Activated naive CD4-positive, alpha-beta T cell treated with anti-CD3 and anti-CD28 coated beads, Interleukin-2, amount 50 U/mL, for 24 hours (primary cell): ENCODE measurements around the gene INSYN1.
"Not testable (repeated sequence)": the region's sequence is repeated elsewhere in the genome, so short reads cannot be mapped to it uniquely, and the experiment has no call there.

Experiments used
- H3K27ac Mint-ChIP-seq: one replicate; pipeline ENCODE4 v1.8.0; 2021; ENCODE audit warnings: mild to moderate bottlenecking, mixed read lengths
- H3K27me3 Mint-ChIP-seq: one replicate; pipeline ENCODE4 v1.8.0; 2021; ENCODE audit warnings: mixed read lengths
- H3K36me3 Mint-ChIP-seq: one replicate; pipeline ENCODE4 v1.8.0; 2021; ENCODE audit warnings: mixed read lengths
- H3K4me1 Mint-ChIP-seq: one replicate; pipeline ENCODE4 v1.8.0; 2021; ENCODE audit warnings: mixed read lengths
- H3K4me3 Mint-ChIP-seq: one replicate; pipeline ENCODE4 v1.8.0; 2021; ENCODE audit warnings: mild to moderate bottlenecking, mixed read lengths
- H3K9me3 Mint-ChIP-seq: one replicate; pipeline ENCODE4 v1.8.0; 2021; ENCODE audit warnings: mixed read lengths

INSYN1 gene

DNA sequence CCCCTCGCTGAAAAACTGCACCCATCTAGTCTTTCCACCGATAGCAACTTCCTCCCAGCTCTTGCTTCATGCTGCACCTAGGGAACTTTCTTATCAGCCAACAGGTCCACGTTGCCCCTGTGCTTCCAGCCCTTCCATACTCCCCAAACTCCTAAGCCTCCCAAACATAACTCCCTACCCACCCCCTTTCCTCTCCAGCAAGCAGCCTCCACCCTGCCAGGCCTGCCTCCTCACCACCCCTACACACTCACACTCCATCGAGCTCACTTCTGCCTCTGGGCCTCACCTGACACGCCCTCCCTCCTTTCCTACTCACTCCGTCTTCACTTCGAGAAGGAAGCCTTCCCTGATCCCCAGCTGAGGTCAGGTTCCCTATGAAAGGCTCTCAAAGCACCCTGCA lies 8.1 kb downstream of the INSYN1 start:
- H3K27me3 Mint-ChIP-seq = peaks cover 7% of the 10 kb centered on the region
- no peak overlapping the region for H3K27ac Mint-ChIP-seq
- H3K4me3 Mint-ChIP-seq = no peak overlapping the region
- no peaks in the 10 kb centered on the region for H3K4me1 Mint-ChIP-seq
- H3K36me3 Mint-ChIP-seq = no peaks in the 10 kb centered on the region
- H3K9me3 Mint-ChIP-seq = no peaks in the 10 kb centered on the region

- Mint-ChIP-seq H3K27me3 (peaks cover 5% of the 10 kb centered on the region), H3K36me3 (no peaks in the 10 kb centered on the region)
Measured at GRCh38 chr15:73744293-73744692, 8.9 kb downstream of the INSYN1 start.

GRCh38 chr15:73741321-73741836 lies 11.8 kb downstream of the INSYN1 start:
- Mint-ChIP-seq H3K9me3 (no peaks in the 10 kb centered on the region), H3K4me3 (no peak overlapping the region), H3K27me3 (peaks cover 5% of the 10 kb centered on the region), H3K27ac (no peak overlapping the region), H3K36me3 (no peaks in the 10 kb centered on the region), H3K4me1 (no peaks in the 10 kb centered on the region)

More at GRCh38 chr15:73744293-73744692, 8.9 kb downstream of the INSYN1 start:
- Mint-ChIP-seq H3K4me3 (no peak overlapping the region), H3K4me1 (no peaks in the 10 kb centered on the region), H3K9me3 (no peaks in the 10 kb centered on the region), H3K27ac (no peak overlapping the region)

DNA sequence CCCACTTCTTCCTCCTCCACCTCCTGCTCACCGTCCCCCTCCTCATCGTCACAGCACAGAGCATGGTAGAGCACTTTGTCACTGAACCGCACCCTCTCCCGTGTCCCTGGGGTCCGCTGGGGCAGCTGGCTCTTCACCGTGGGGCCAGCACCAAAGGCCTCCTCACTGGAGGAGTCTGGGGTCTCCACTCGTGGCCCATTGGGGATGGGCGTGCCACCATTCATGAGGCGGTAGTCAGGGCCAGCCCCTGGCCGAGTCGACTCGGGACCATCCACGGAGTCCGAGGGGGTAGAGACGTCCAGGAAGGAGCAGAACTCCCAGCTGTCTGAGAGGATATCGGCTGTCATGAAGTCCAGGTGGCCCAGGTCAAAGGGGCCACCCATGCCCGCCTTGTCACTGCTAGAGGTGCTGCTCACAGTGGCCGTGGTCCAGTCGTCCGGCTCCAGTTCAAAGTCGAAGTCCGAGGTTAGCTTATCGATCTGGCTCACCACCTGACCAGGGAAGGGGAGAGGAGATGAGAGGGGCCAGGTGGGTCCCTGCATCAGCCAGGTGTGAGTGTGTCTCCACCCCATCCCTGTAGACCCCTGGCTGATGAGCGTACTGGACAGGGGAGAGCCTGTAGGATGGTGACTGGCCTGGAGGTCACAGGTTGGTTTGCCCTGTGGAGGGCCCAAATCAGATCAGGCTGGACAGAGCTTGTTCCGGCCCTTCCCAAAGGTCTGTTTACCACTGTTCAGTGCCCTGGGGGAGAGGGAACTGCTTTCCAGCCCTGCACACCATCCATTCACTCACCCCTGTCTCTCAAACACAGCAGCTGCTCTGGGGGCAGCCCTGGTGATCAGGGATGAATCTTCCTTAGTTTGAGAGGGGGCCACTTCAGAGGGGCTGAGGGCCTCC lies 12.8 kb downstream of the INSYN1 start:
- H3K27me3 Mint-ChIP-seq = peaks cover 3% of the 10 kb centered on the region
- H3K4me3 Mint-ChIP-seq = no peak overlapping the region
- no peak overlapping the region for H3K27ac Mint-ChIP-seq
- H3K9me3 Mint-ChIP-seq = no peaks in the 10 kb centered on the region
- no peaks in the 10 kb centered on the region for H3K36me3 Mint-ChIP-seq
- no peaks in the 10 kb centered on the region for H3K4me1 Mint-ChIP-seq

DNA sequence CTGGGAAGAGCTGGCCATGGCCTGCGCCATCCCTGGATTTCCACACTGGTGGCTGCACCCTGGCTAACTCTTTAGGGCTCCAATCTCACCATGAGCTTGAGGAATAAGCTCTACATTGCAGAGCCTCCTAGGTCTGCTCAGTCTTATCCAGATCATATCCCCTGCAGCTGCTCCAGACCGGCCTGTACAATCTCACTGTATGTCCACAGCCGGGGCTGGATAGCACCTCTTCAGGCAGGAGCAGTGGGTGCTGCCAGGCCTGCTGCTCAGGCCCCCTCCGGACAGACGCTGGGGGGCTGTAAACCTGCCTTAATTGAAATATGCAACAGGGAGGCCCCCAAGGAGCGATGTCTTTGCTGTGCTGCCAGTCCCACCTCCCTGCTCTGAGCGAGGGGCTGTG lies 15.6 kb downstream of the INSYN1 start:
- peaks cover 5% of the 10 kb centered on the region for H3K27me3 Mint-ChIP-seq
- H3K27ac Mint-ChIP-seq = no peak overlapping the region
- no peaks in the 10 kb centered on the region for H3K9me3 Mint-ChIP-seq
- no peaks in the 10 kb centered on the region for H3K36me3 Mint-ChIP-seq
- no peak overlapping the region for H3K4me3 Mint-ChIP-seq
- no peaks in the 10 kb centered on the region for H3K4me1 Mint-ChIP-seq

- Mint-ChIP-seq H3K27me3 (peaks cover 5% of the 10 kb centered on the region), H3K36me3 (no peaks in the 10 kb centered on the region), H3K4me3 (no peak overlapping the region), H3K4me1 (no peaks in the 10 kb centered on the region), H3K27ac (no peak overlapping the region), H3K9me3 (no peaks in the 10 kb centered on the region)
Measured at GRCh38 chr15:73732930-73733329, 20.2 kb downstream of the INSYN1 start.

DNA sequence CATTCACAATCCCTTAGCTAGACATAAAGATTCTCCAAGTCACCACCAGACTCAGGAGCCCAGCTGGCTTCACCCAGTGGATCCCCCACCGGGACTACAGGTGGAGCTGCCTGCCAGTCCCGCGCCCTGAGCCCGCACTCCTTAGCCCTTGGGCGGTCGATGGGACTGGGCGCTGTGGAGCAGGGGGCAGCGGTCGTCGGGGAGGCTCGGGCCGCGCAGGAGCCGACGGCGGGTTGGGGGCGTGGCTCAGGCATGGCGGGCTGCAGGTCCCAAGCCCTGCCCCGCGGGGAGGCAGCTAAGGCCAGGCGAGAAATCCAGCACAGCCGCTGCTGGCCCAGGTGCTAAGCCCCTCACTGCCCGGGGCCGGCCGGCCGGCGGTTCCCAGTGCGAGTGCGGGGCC lies 21.1 kb downstream of the INSYN1 start:
- not testable (repeated sequence) for H3K4me3 Mint-ChIP-seq, H3K36me3 Mint-ChIP-seq, H3K4me1 Mint-ChIP-seq, H3K27me3 Mint-ChIP-seq, H3K9me3 Mint-ChIP-seq, H3K27ac Mint-ChIP-seq

DNA sequence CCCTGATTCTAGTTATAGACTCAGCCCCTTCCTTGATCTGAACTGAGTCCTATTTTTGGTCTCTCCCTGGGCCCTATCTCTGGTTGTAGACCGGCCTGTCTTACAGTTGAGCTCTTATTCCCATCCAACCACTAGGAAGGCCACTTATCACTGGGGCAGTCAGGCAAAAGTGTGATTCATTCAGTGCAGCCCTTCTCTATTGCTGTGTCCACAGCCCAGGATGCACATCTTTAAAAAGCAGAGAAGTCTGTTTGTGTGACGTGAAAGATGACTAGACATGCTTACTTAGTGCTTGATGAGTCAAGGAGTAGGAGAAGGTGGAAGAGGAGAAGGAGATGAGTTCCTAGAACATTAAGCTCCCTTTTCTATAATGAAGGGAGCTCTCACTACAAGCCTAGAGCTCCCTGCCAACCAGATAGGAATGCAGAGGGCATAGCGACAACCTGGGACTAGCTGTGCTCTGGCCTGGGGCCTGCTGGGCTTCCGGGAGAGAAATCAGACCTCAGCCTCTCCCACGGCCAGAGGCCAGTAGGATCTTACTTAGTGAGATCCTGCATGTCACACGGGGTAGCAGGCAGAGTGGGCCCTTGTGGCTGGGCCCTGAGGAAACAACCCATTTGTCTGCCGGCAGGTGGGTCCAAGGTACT lies 25.7 kb downstream of the INSYN1 start:
- H3K36me3 Mint-ChIP-seq = no peaks in the 10 kb centered on the region
- no peaks in the 10 kb centered on the region for H3K9me3 Mint-ChIP-seq
- no peaks in the 10 kb centered on the region for H3K4me1 Mint-ChIP-seq
- peaks cover 5% of the 10 kb centered on the region for H3K27me3 Mint-ChIP-seq
- no peak overlapping the region for H3K4me3 Mint-ChIP-seq
- H3K27ac Mint-ChIP-seq = no peak overlapping the region

- H3K27ac Mint-ChIP-seq = no peak overlapping the region
- H3K9me3 Mint-ChIP-seq = no peaks in the 10 kb centered on the region
- no peaks in the 10 kb centered on the region for H3K36me3 Mint-ChIP-seq
- H3K27me3 Mint-ChIP-seq = peaks cover 14% of the 10 kb centered on the region
- H3K4me1 Mint-ChIP-seq = no peaks in the 10 kb centered on the region
- H3K4me3 Mint-ChIP-seq = no peak overlapping the region
Measured at GRCh38 chr15:73724212-73724611, 28.9 kb downstream of the INSYN1 start.

DNA sequence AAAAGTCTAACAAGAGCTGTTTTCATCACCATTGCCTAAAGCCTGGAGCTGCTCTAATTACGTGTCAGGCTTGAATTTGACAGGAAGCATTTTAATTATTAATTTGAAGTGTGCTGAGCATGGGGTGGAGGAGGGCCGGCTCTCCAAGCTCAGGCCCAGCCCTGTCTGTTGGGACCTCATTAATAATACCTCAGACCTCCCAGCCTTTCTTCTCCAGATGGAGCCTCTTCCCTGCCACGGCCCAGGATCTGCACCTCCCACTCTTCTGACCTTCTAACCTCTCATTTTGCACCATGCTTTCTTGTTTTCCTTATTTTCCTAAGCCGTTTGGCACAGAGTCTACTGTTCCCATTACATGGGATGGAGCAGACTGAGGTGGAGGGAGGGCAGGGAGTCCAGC lies 30.0 kb downstream of the INSYN1 start:
- no peaks in the 10 kb centered on the region for H3K9me3 Mint-ChIP-seq
- no peak overlapping the region for H3K27ac Mint-ChIP-seq
- H3K36me3 Mint-ChIP-seq = no peaks in the 10 kb centered on the region
- no peak overlapping the region for H3K4me3 Mint-ChIP-seq
- no peaks in the 10 kb centered on the region for H3K4me1 Mint-ChIP-seq
- H3K27me3 Mint-ChIP-seq = peaks cover 14% of the 10 kb centered on the region

- no peaks in the 10 kb centered on the region for H3K36me3 Mint-ChIP-seq
- H3K27ac Mint-ChIP-seq = no peak overlapping the region
- H3K4me3 Mint-ChIP-seq = no peak overlapping the region
- no peaks in the 10 kb centered on the region for H3K4me1 Mint-ChIP-seq
- no peaks in the 10 kb centered on the region for H3K9me3 Mint-ChIP-seq
- H3K27me3 Mint-ChIP-seq = peaks cover 14% of the 10 kb centered on the region
Measured at GRCh38 chr15:73722425-73722824, 30.7 kb downstream of the INSYN1 start.

GRCh38 chr15:73718694-73719093 lies 34.5 kb downstream of the INSYN1 start:
- Mint-ChIP-seq H3K4me1 (no peaks in the 10 kb centered on the region), H3K27me3 (peaks cover 11% of the 10 kb centered on the region), H3K27ac (no peak overlapping the region), H3K4me3 (no peak overlapping the region), H3K9me3 (no peaks in the 10 kb centered on the region), H3K36me3 (no peaks in the 10 kb centered on the region)

DNA sequence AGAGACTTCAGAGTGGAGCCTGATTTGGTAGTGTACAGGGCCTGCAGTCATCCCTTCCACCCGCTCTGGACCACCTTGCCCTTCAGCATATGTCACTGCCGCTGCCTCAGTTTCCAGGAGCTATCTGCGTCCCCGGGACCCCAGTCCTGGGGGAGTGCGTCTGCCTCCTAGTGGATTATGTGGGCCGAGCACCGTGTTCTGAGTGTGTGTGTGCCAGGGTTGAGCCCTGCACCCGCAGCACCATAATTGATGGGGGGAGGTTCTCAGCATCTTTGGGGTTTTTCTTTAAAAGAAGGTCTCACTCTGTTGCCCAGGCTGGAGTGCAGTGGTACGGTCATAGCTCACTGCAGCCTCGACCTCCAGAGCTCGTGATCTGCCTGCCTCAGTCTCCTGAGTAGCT lies 35.3 kb downstream of the INSYN1 start:
- Mint-ChIP-seq H3K4me3 (no peak overlapping the region), H3K27me3 (peaks cover 9% of the 10 kb centered on the region), H3K36me3 (no peaks in the 10 kb centered on the region), H3K9me3 (no peaks in the 10 kb centered on the region), H3K27ac (no peak overlapping the region), H3K4me1 (no peaks in the 10 kb centered on the region)

GRCh38 chr15:73717206-73717605 lies 35.9 kb downstream of the INSYN1 start:
- no peaks in the 10 kb centered on the region for H3K4me1 Mint-ChIP-seq
- H3K9me3 Mint-ChIP-seq = no peaks in the 10 kb centered on the region
- no peak overlapping the region for H3K27ac Mint-ChIP-seq
- no peak overlapping the region for H3K4me3 Mint-ChIP-seq
- H3K36me3 Mint-ChIP-seq = no peaks in the 10 kb centered on the region
- peaks cover 7% of the 10 kb centered on the region for H3K27me3 Mint-ChIP-seq

DNA sequence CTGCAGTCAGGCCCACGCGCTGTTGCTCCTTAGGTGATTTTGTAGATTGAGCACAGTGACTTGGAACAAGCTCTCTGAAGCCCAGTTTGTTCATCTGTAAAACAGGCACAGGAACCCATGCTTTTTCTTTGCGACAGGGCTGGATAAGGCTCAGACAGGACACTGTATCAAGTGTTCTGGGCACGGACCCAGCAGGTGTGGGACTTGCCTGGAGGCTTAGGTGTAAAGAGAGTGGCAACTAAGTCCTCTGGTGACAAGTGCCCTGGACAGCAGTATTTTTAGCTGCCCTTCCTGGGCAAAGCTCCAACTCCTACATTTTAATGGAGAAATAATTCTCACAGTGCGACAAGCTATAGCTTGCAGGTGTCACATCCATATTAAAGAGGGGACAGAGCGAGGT lies 36.7 kb downstream of the INSYN1 start:
- H3K27me3 Mint-ChIP-seq = peaks cover 2% of the 10 kb centered on the region
- H3K4me1 Mint-ChIP-seq = no peaks in the 10 kb centered on the region
- H3K27ac Mint-ChIP-seq = no peak overlapping the region

DNA sequence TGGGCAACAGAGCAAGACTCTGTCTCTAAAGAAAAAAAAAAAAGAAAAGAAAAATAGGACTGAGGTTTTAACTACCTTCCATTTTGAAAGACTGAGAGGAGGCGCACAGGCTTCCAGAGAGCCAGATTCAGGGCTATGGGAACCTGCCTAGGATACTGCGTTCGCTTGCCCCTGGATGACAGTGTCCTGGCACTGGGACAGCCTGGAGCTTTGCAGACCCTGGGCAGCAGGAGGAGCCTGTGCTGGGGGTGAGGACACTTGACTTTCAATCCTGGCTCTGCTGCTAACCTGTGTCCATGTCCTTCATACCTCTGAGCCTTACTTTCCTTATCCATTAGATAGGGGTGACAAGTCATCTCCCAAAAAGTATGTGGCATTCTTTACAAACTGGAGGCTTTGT lies 37.7 kb downstream of the INSYN1 start:
- Mint-ChIP-seq H3K4me3 (no peak overlapping the region), H3K4me1 (no peaks in the 10 kb centered on the region), H3K9me3 (no peaks in the 10 kb centered on the region), H3K27ac (no peak overlapping the region), H3K36me3 (no peaks in the 10 kb centered on the region), H3K27me3 (no peaks in the 10 kb centered on the region)

More for the DNA sequence above, 36.7 kb downstream of the INSYN1 start:
- Mint-ChIP-seq H3K36me3 (no peaks in the 10 kb centered on the region), H3K9me3 (no peaks in the 10 kb centered on the region), H3K4me3 (no peak overlapping the region)
